Thymus (tissue), 11 donors: ENCODE data around the gene CYP24A1. TPM values are rescaled to one million over a fixed set of nuclear protein-coding genes. Genes with fewer than 3 reads are reported as not detected.
"Not testable (repeated sequence)": the region's sequence is repeated elsewhere in the genome, so short reads cannot be mapped to it uniquely, and the experiment has no call there.

ENCODE experiments used
- DNase-seq, 9 donors: peaks; one replicate each; pipeline ENCODE4 v3.0.0-alpha.2; 2013; ENCODE audit warnings: low spot score in 9 of 9, low read depth in 6 of 9, missing footprints in 1 of 9
- H3K27ac ChIP-seq, 2 donors: one replicate each; pipeline ENCODE4 v1.5.1; 2013; ENCODE audit warnings: control low read depth in 1 of 2, low read depth in 1 of 2, low read length in 1 of 2, mild to moderate bottlenecking in 1 of 2, moderate library complexity in 1 of 2
- H3K27me3 ChIP-seq, 2 donors: one replicate each; pipeline ENCODE4 v1.5.1; 2013; ENCODE audit warnings: low read length in 1 of 2; ENCODE audit not compliant: control insufficient read depth in 2 of 2, insufficient read depth in 1 of 2
- H3K36me3 ChIP-seq, 2 donors: one replicate each; pipeline ENCODE4 v1.5.1; 2013; ENCODE audit warnings: low read length in 1 of 2, mild to moderate bottlenecking in 1 of 2, moderate library complexity in 1 of 2; ENCODE audit not compliant: control insufficient read depth in 2 of 2, insufficient read depth in 2 of 2
- H3K4me1 ChIP-seq, 2 donors: one replicate each; pipeline ENCODE4 v1.5.1; 2013; ENCODE audit warnings: low read length in 2 of 2; ENCODE audit not compliant: control insufficient read depth in 2 of 2, insufficient read depth in 2 of 2
- H3K4me3 ChIP-seq, 2 donors: one replicate each; pipeline ENCODE4 v1.5.1; 2013; ENCODE audit warnings: low read length in 2 of 2, control low read depth in 1 of 2, mild to moderate bottlenecking in 1 of 2
- H3K9me3 ChIP-seq, 2 donors: one replicate each; pipeline ENCODE4 v1.5.1; 2013; ENCODE audit warnings: low read length in 1 of 2, mild to moderate bottlenecking in 1 of 2; ENCODE audit not compliant: control insufficient read depth in 2 of 2, insufficient read depth in 1 of 2
- WGBS: extraction: QIAGEN DNeasy Blood & Tissue Kit; methylation state at CpG from one replicate; pipeline ENCODE4 v1.1.7; 2013; 5-methylcytosine and 5-hydroxymethylcytosine counted together
- polyA plus RNA-seq: library from polyadenylated mRNA; stranded (reverse); fragments of 200-250 nt; gene quantifications from one replicate; pipeline ENCODE4 v1.2.3, GENCODE V29; 2013
- total RNA-seq: library from RNA; stranded (reverse); fragments of 120-200 nt; gene quantifications from one replicate; pipeline ENCODE4 v1.2.4, GENCODE V29; 2013
- donor health status: healthy.

The CYP24A1 gene
- total and polyA plus RNA-seq, 2 donors, result 0.38 to 0.68 TPM

GRCh38 chr20:54134445-54135220 lies 39.2 kb downstream of the CYP24A1 start:
- Histone ChIP-seq H3K4me3 (no peak overlapping the region), H3K9me3 (no peaks in the 10 kb centered on the region), H3K27ac (no peak overlapping the region), H3K36me3 (no peaks in the 10 kb centered on the region), H3K27me3 (no peaks in the 10 kb centered on the region), H3K4me1 (no peaks in the 10 kb centered on the region)
- WGBS, result 98% methylated on average over 2 of the region's 2 CpGs
- no peak for DNase-seq

GRCh38 chr20:54133434-54134427 lies 40.1 kb downstream of the CYP24A1 start:
- H3K36me3 ChIP-seq, result no peaks in the 10 kb centered on the region
- H3K4me3 ChIP-seq, result no peak overlapping the region
- no peaks in the 10 kb centered on the region for H3K27me3 ChIP-seq
- H3K4me1 ChIP-seq, result no peaks in the 10 kb centered on the region
- no peak for DNase-seq
- H3K9me3 ChIP-seq, result no peaks in the 10 kb centered on the region
- H3K27ac ChIP-seq, result no peak overlapping the region
- 83% methylated on average over 6 of the region's 6 CpGs for WGBS

- no peaks in the 10 kb centered on the region for H3K4me1 ChIP-seq
- H3K27me3 ChIP-seq, result no peaks in the 10 kb centered on the region
- 72% methylated on average over 6 of the region's 6 CpGs for WGBS
- no peak overlapping the region for H3K4me3 ChIP-seq
- H3K36me3 ChIP-seq, result no peaks in the 10 kb centered on the region
- DNase-seq, result peak in 1 of 9 donors; percentile 15
- no peak overlapping the region for H3K27ac ChIP-seq
- no peaks in the 10 kb centered on the region for H3K9me3 ChIP-seq
These were observed 41.0 kb downstream of the CYP24A1 start for GRCh38 chr20:54132612-54133433.

GRCh38 chr20:54131675-54132611 lies 41.8 kb downstream of the CYP24A1 start:
- DNase-seq, result no peak
- WGBS, result 87% methylated on average over 8 of the region's 8 CpGs
- H3K27ac ChIP-seq, result no peak overlapping the region

GRCh38 chr20:54131125-54131524 lies 42.7 kb downstream of the CYP24A1 start:
- H3K4me1 ChIP-seq, H3K36me3 ChIP-seq, H3K27me3 ChIP-seq, H3K9me3 ChIP-seq, DNase-seq, H3K27ac ChIP-seq, H3K4me3 ChIP-seq: not testable (repeated sequence)
- 96% methylated on average over 4 of the region's 4 CpGs for WGBS

More at GRCh38 chr20:54131675-54132611, 41.8 kb downstream of the CYP24A1 start:
- H3K4me1 ChIP-seq, result no peaks in the 10 kb centered on the region
- no peak overlapping the region for H3K4me3 ChIP-seq
- H3K36me3 ChIP-seq, result no peaks in the 10 kb centered on the region
- no peaks in the 10 kb centered on the region for H3K9me3 ChIP-seq
- no peaks in the 10 kb centered on the region for H3K27me3 ChIP-seq

GRCh38 chr20:54129350-54129749 lies 44.4 kb downstream of the CYP24A1 start:
- Histone ChIP-seq H3K27me3 (no peaks in the 10 kb centered on the region), H3K9me3 (no peaks in the 10 kb centered on the region), H3K4me3 (no peak overlapping the region), H3K4me1 (no peaks in the 10 kb centered on the region), H3K36me3 (no peaks in the 10 kb centered on the region), H3K27ac (no peak overlapping the region)
- 98% methylated on average over 3 of the region's 3 CpGs for WGBS
- DNase-seq, result no peak

- H3K27me3 ChIP-seq, result no peaks in the 10 kb centered on the region
- 82% methylated on average over 7 of the region's 7 CpGs for WGBS
- DNase-seq, result no peak
- H3K36me3 ChIP-seq, result no peaks in the 10 kb centered on the region
- no peaks in the 10 kb centered on the region for H3K4me1 ChIP-seq
- H3K4me3 ChIP-seq, result no peak overlapping the region
- H3K27ac ChIP-seq, result no peak overlapping the region
- no peaks in the 10 kb centered on the region for H3K9me3 ChIP-seq
These were observed 45.8 kb downstream of the CYP24A1 start for GRCh38 chr20:54127855-54128574.
